CD4-positive, alpha-beta T cell treated with Interleukin-6 at 100 ng/mL for 8 hours (primary cell): ENCODE measurements around the gene PARG.
"Not testable (repeated sequence)": the region's sequence is repeated elsewhere in the genome, so short reads cannot be mapped to it uniquely, and the experiment has no call there.

Experiments
- DNase-seq: peaks from one replicate; pipeline ENCODE4 v3.0.0-alpha.2; 2020; ENCODE audit warnings: mixed read lengths, low spot score

Gene PARG

DNA sequence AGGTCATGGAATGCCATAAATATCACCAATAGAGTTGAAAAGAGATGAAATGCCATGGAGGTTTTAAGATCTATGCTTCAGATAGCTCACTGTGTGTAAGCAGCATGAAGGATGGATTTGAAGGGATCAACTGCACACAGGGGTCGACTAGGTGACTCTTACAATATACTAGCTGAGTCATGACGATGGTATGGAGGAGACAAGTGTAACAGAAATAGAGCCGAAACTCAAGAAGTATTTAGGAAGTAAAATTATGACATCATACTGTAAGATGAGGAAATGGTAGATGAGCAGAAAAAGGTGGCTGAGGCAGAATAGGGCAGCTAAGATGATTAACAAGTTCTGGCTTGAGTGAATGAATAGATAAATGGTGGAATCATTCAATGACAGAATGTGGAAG is 38.0 kb downstream of the PARG start:
- not testable (repeated sequence) for DNase-seq

GRCh38 chr10:49900406-49900805 is 41.4 kb downstream of the PARG start:
- not testable (repeated sequence) for DNase-seq

DNA sequence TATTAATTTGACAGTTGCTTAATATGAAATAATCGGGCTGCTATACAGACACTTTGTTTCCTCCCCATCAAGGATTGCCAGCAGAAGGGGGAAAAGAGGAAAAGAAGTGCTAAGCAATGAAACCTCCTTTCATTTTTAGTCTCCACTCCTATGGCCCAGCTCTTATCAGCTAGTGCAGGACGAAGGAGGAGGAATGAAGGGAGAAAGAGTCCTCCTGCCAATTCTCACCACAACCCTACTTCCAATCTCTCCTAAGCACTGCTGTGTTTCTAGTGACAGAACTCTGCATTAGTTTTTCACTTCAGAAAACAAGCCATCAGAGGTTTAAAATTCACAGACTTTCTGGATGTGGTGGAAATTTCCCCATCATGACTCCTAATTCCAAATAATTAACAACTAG is 41.8 kb downstream of the PARG start:
- not testable (repeated sequence) for DNase-seq

- not testable (repeated sequence) for DNase-seq
Measured at GRCh38 chr10:49890025-49890424, 51.8 kb downstream of the PARG start.

GRCh38 chr10:49884739-49885331 is 57.0 kb downstream of the PARG start:
- DNase-seq, result not testable (repeated sequence)

DNA sequence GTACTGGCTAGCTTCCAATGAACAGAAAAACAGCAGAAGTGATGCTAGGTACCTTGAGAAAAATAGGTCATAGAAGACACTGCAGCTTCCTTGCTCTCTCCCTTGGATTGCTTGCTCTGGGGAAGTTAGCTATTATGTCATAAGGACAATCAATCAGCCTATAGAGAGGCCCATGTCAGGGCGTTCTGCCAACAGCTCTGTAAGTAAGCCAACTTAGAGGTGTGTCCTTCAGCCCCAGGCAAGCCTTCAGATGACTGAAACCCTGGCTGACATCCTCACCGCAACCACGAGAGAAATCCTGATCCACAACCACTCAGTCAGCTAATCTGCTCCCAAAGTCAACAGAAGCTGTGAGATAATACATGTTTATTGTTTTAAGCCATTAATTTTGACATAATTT is 58.0 kb downstream of the PARG start:
- not testable (repeated sequence) for DNase-seq

- not testable (repeated sequence) for DNase-seq
Measured at GRCh38 chr10:49882327-49882726, 59.5 kb downstream of the PARG start.

GRCh38 chr10:49872740-49873139 is 69.1 kb downstream of the PARG start:
- not testable (repeated sequence) for DNase-seq

DNA sequence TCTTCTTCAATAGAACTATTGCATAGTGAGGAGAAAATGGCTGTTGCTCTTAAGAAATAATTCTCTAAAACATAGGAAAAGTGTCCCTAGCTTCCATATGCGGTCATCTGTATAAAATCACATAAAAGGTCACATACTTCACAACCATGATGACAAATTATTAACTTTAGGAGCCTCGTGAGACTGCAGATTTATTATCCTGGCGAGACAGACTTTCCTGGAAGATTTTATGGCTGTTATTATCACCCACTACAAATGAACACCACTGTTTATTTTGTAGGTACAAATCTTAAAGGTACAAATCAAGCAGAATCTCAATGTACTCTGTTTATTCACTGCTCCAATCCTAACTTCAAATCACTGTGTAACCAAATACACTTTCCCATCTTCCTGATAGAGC is 70.4 kb downstream of the PARG start:
- DNase-seq, result not testable (repeated sequence)

GRCh38 chr10:49859933-49860332 is 81.9 kb downstream of the PARG start:
- not testable (repeated sequence) for DNase-seq

- DNase-seq, result not testable (repeated sequence)
Measured at GRCh38 chr10:49858697-49859382, 83.0 kb downstream of the PARG start.

- not testable (repeated sequence) for DNase-seq
Measured at GRCh38 chr10:49849520-49849919, 92.3 kb downstream of the PARG start.

DNA sequence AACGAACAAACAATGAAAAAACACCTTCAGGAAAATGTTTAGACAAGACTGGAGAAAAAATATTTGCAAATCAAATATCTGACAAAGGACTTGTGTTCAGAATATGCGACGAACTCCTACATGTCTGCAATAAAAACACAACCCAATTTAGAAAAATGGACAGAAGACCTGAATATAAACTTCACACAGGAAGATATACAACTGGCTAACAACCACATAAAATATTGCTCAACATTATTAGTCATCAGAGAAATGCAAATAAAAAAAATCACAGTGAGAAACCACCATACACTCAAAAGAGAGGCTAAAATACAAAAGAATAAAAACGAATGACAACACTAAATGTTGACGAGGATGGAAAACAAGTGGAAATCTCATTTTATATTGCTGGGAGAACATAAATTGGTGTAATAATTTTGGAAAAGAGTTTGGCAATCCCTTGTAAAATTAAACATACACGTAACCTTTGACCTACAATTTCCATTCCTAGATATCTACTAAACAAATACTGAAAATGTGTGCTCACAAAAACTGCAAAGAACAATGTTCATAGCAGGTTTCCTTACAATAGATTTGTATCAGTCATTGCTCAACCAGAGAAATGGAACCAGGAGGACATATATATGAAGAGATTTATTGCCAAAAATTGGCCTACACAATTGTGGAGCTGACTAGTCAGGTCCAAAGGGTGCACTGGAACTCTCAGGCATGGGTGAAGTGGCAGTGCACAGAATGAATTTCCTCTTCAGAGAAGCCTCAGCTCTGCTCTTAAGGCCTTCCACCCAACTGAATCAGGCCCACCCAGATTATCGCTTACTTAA is 96.8 kb downstream of the PARG start:
- DNase-seq, result no peak

DNA sequence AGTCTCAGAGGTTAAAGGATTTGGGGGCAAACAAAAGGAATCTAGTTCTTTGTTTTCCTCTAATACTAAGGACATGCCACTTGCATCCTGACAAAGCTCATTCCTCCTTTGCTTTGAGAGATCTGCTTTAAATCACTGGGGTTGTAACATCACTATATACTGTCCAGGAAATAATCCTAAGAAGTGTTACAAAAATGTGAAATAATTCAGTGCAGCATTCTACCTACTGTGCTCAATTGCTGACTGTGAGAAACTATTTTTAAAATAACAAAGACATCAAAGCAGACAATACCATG is 99.5 kb downstream of the PARG start:
- not testable (repeated sequence) for DNase-seq

DNA sequence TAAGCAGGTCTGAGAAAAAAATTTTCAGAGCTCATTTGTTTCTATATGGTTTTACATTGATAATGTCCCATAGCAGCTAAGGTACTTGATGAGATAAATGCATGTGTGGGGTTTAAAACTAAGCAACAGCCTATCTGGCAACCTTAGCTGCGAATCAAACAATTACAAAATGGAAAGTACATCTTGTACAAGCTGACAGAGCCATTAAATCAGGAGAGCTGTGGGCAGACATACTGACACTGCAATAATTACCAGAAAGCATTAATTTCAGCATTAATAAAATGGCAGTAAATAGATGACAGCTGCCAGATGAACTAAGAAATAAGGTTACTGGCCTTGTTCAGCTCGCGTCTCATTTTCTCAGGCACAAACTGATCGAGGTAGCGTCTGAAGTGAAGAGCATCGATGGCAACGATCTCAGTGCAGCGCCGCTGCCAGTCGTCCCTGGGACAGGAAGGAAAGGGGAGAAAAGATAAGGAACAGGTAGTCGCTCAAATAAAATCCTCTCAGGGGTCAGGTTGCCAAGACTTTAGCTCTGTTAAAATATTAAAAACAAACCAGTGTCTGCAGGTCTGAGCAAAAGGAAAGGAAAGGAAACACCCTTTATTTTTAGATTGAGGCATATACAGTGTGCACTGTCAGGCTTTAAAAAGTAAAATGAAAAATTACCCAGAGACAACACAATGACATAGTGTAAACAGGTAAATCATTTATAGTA is 100.1 kb downstream of the PARG start:
- no peak for DNase-seq

GRCh38 chr10:49837685-49838084 is 104.1 kb downstream of the PARG start:
- no peak for DNase-seq

GRCh38 chr10:49837051-49837478 is 104.8 kb downstream of the PARG start:
- DNase-seq, result no peak

DNA sequence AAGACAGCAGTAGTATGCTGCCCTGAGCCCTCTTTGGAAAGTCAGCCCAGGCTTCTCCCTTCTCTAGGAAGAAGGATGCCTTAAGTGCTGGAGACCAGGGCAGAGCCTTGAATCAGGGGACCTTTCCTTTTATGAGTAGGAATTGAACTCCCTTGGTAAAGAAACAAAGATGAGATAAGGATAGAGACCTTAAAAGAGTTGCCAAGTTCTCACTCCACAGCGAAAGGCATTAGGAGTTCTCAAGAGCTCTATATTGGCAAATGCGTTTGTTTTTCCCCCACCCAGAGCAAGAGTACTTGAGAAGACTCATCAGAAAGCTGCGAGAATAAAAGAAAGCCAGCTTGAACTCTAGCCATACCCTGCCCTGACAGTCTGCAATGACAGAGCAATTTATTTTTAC is 106.9 kb downstream of the PARG start:
- no peak for DNase-seq

GRCh38 chr10:49834201-49834600 is 107.6 kb downstream of the PARG start:
- DNase-seq, result no peak

- no peak for DNase-seq
Measured at GRCh38 chr10:49833168-49833567, 108.7 kb downstream of the PARG start.

- no peak for DNase-seq
Measured at GRCh38 chr10:49831352-49832035, 110.3 kb downstream of the PARG start.

GRCh38 chr10:49830846-49831245 is 111.0 kb downstream of the PARG start:
- DNase-seq, result no peak
